Tibial nerve (tissue), 4 donors: ENCODE results near the gene RANBP9. TPM values are rescaled to one million over a fixed set of nuclear protein-coding genes. Genes with fewer than 3 reads are reported as not detected.

ENCODE experiments used
- DNase-seq, 2 donors: peaks; one replicate each; pipeline ENCODE4 v3.0.0-alpha.2; 2019; ENCODE audit warnings: low spot score in 2 of 2
- H3K27ac ChIP-seq, 4 donors: fragments of 200-600 bp; sonication (generic) in 3 of 4; one replicate each; pipeline ENCODE4 v1.5.1; 2017 to 2019; ENCODE audit warnings: mild to moderate bottlenecking in 1 of 4
- H3K27me3 ChIP-seq, 2 donors: fragments of 200-600 bp; sonication (generic) in 1 of 2; one replicate each; pipeline versions ENCODE4 v1.5.1 to v1.6.0; 2017 to 2019
- H3K36me3 ChIP-seq, 3 donors: fragments of 200-600 bp; sonication (generic); one replicate each; pipeline ENCODE4 v1.5.1; 2018 to 2019
- H3K4me1 ChIP-seq, 4 donors: fragments of 200-600 bp; sonication (generic) in 3 of 4; one replicate each; pipeline ENCODE4 v1.5.1; 2017 to 2019
- H3K4me3 ChIP-seq, 4 donors: fragments of 200-600 bp; sonication (generic) in 3 of 4; one replicate each; pipeline ENCODE4 v1.5.1; 2017 to 2019; ENCODE audit warnings: mild to moderate bottlenecking in 1 of 4, moderate library complexity in 1 of 4
- H3K9me3 ChIP-seq, 4 donors: fragments of 200-600 bp; sonication (generic) in 3 of 4; one replicate each; pipeline ENCODE4 v1.5.1; 2017 to 2019
- CTCF ChIP-seq, 5 experiments: fragments of 200-600 bp in 3 of 5; fragments of 450-650 bp in 2 of 5; sonication (generic) in 3 of 5; IDR thresholded peaks; one replicate each; pipeline ENCODE4 v1.5.1; 2016 to 2019; ENCODE audit warnings: antibody characterized with exemption in 5 of 5, mild to moderate bottlenecking in 3 of 5, moderate library complexity in 2 of 5
- EP300 ChIP-seq, 2 donors: sonication (generic); formaldehyde crosslinking; IDR thresholded peaks; one replicate each; pipeline ENCODE4 v1.6.1; 2017; ENCODE audit warnings: antibody characterized with exemption in 2 of 2, mild to moderate bottlenecking in 1 of 2
- POLR2A ChIP-seq, 2 donors: fragments of 450-650 bp; IDR thresholded peaks; one replicate each; pipeline ENCODE4 v1.6.1; 2017; ENCODE audit warnings: antibody characterized with exemption in 2 of 2, mild to moderate bottlenecking in 2 of 2, moderate library complexity in 2 of 2
- WGBS, 2 donors: methylation state at CpG; one replicate each; pipeline ENCODE4 v1.1.5; 2018; 5-methylcytosine and 5-hydroxymethylcytosine counted together
- total RNA-seq, 4 donors: library from RNA; depleted of rRNA; stranded (reverse); fragments of >200 nt; gene quantifications; one replicate each; pipeline ENCODE4 v1.1.0, GENCODE V29; 2016

RANBP9 gene
- total RNA-seq, 4 donors from 2014 or later = 28.5 to 38.4 (median 37.7) TPM

- WGBS, 2 donors = 1% methylated on average over 4 of the region's 4 CpGs
- no peaks in the 10 kb centered on the region for H3K9me3 ChIP-seq
- H3K36me3 ChIP-seq = no peaks in the 10 kb centered on the region
- DNase-seq = peak in 1 of 2 donors; percentile 37
- no peak for TF ChIP-seq POLR2A (IDR thresholded peaks at IDR 0.05)
- TF ChIP-seq EP300 (IDR thresholded peaks at IDR 0.05) = no peak
- TF ChIP-seq CTCF (IDR thresholded peaks at IDR 0.05) = no peak
- H3K4me3 ChIP-seq = peak overlapping the region; percentile 64 to 94 (median 86)
- H3K27ac ChIP-seq = peak overlapping the region; percentile 89 to 98 (median 94)
- peaks cover 0 to 26% (median 18%) of the 10 kb centered on the region in 4 donors for H3K4me1 ChIP-seq
- H3K27me3 ChIP-seq = no peaks in the 10 kb centered on the region
Measured at GRCh38 chr6:13712599-13712898, 914 bp upstream of the RANBP9 start.

- H3K27me3 ChIP-seq = no peaks in the 10 kb centered on the region
- H3K4me1 ChIP-seq = peaks cover 0 to 28% (median 20%) of the 10 kb centered on the region in 4 donors
- WGBS, 2 donors = no CpG with 5 or more reads among the region's 62 CpGs
- TF ChIP-seq EP300 (IDR thresholded peaks at IDR 0.05) (no peak), POLR2A (IDR thresholded peaks at IDR 0.05) (no peak), CTCF (IDR thresholded peaks at IDR 0.05) (no peak)
- DNase-seq = no peak
- peak overlapping the region; percentile 14 to 94 (median 84) for H3K4me3 ChIP-seq
- peak overlapping the region; percentile 89 to 98 (median 92) for H3K27ac ChIP-seq
- no peaks in the 10 kb centered on the region for H3K36me3 ChIP-seq
- H3K9me3 ChIP-seq = no peaks in the 10 kb centered on the region
Measured at GRCh38 chr6:13711324-13711732, 307 bp downstream of the RANBP9 start.

GRCh38 chr6:13710552-13711323 lies 897 bp downstream of the RANBP9 start:
- peak in 1 of 2 donors; percentile 30 for DNase-seq
- TF ChIP-seq EP300 (IDR thresholded peaks at IDR 0.05) = no peak
- TF ChIP-seq CTCF (IDR thresholded peaks at IDR 0.05) = no peak
- TF ChIP-seq POLR2A (IDR thresholded peaks at IDR 0.05) = no peak
- Histone ChIP-seq H3K4me3 (peak overlapping the region; percentile 52 to 94 (median 84)), H3K36me3 (no peaks in the 10 kb centered on the region), H3K9me3 (no peaks in the 10 kb centered on the region), H3K27me3 (no peaks in the 10 kb centered on the region), H3K27ac (peak overlapping the region; percentile 89 to 98 (median 92)), H3K4me1 (peaks cover 0 to 28% (median 20%) of the 10 kb centered on the region in 4 donors)
- 1% methylated on average over 14 to 25 of the region's 73 CpGs for WGBS, 2 donors

GRCh38 chr6:13709689-13710551 lies 1.7 kb downstream of the RANBP9 start:
- Histone ChIP-seq H3K36me3 (no peaks in the 10 kb centered on the region), H3K9me3 (no peaks in the 10 kb centered on the region), H3K4me1 (peaks cover 0 to 28% (median 20%) of the 10 kb centered on the region in 4 donors), H3K27ac (peak overlapping the region; percentile 89 to 98 (median 92)), H3K27me3 (no peaks in the 10 kb centered on the region), H3K4me3 (peak overlapping the region; percentile 52 to 94 (median 84))
- 1 to 3% methylated on average over 10 of the region's 10 CpGs for WGBS, 2 donors
- TF ChIP-seq CTCF (IDR thresholded peaks at IDR 0.05) (no peak), POLR2A (IDR thresholded peaks at IDR 0.05) (no peak), EP300 (IDR thresholded peaks at IDR 0.05) (no peak)
- no peak for DNase-seq
